Activated CD8-positive, alpha-beta memory T cell treated with anti-CD3 and anti-CD28 coated beads, Interleukin-2, amount 50 U/mL, for 24 hours (primary cell): Measurements from ENCODE around the gene DKK2.

Source experiments
- DNase-seq: peaks from one replicate; pipeline ENCODE4 v3.0.0-alpha.2; 2020; ENCODE audit errors: extremely low read depth

DKK2 gene

DNA sequence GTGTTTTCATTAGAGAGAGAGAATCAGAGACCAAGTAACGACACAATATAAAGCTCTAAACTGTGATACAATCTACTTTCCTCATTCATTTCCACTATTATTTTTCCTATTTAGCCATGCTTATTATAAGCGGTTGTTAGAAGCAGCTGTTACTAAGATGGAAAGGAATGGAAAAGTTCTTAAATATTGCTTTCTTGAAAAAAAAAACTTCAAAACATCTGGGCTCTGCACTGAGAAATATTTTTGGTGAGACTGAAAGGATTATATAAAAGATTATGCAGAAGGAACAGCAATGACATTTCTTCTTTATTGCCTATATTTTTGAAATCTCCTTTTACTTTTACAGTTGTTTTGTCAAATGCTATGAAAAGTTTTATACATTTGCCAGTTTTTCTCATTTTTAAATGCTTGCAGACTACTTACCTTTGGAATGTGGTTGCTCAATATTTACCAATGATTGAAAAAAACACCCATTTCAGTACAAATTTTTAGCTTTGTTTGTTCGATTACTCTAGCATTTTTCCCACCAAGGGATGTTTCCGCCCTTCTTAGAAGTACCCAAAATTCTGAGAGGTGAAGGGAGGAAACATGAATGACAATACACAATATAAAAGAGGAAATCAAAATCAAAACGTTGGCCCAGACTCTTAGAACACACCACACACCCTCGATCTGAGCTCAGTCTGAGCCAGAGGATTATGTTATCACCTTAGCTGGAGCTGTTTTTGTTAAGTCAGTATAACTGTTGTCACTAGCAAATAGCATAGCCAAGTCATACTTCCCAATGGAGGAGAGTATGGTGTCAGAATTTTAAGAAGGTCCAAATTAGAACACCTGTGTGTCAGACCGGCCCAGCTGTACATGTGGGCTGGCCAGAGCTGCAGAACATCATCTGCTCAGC, 18.4 kb downstream of the DKK2 start:
- no peak for DNase-seq

DNA sequence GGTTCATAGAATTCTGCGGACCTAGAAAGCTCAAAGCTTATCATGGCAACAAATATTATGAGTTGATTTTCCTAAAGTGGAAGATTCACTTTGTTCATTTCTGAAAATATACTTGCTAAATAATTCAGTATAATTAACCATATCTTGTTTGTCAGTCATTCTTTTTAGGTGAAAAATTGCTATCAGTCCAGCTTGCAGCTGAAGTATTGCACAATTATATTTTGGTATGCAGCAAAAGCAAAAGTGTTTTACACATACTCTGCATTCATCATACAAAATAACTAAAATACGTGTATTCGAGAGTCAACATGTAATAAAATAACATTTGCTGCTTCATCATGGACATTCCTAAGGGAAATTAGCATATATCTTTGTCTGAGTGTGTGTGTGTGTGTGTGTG, 24.8 kb downstream of the DKK2 start:
- no peak for DNase-seq

GRCh38 chr4:107009196-107009968, 26.7 kb downstream of the DKK2 start:
- no peak for DNase-seq

GRCh38 chr4:107008115-107008514, 28.0 kb downstream of the DKK2 start:
- no peak for DNase-seq

DNA sequence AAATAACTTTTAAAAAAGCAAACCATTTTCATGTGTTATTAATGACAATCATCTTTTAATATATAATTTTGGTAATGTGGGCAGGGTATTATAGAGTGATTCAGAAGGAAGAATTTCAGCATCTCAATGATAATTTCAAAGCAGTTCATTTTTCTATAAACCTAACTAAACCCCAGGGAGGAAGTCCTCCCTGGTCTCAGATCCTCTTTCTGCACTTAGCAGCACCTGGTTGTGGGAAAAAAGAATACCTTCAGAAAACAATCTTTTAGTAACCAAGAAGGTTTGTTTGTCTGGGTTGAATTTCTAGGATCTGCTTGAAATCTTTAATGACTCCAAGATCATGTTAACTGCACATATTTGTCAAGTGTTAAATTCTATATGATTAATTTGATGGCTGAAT, 29.9 kb downstream of the DKK2 start:
- no peak for DNase-seq

DNA sequence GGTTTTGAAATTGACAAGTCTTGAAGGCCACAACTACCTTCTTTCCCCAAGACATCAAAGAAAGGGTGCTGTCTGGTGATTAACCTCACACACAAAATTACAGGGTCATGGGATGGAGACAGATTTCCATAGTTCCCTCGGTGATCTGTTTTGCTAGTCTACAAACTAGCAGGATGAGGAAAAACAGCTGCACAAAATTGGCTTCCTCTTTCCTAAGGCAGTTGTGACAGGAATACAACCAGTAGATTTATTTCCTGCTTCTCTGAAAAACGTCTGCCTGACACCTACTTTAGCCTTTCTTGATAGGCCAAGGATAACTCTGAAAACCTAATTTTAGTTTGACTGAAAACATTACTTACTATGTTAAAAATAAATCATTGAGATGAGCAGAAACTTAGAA, 39.6 kb downstream of the DKK2 start:
- no peak for DNase-seq

GRCh38 chr4:106993827-106994226, 42.3 kb downstream of the DKK2 start:
- no peak for DNase-seq

- DNase-seq: no peak
These were observed 48.8 kb downstream of the DKK2 start for GRCh38 chr4:106987311-106987710.

DNA sequence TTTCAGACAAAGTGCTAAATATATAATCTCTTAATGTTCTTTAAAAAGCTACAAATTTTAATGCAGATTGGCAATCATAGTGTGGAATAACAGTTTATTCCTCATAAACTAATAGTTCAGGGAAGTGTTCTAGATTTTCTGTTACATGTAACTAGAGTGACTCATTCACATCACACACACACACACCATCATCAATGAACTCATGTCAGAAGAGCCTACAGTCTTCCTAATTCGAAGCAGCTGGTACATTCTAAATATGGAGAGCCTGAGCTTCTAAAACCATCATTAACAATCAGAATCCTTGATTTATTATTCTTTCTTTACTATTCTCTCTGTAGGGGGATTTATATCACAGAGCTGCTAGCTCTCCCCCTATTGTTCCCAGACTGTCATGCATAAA, 49.6 kb downstream of the DKK2 start:
- no peak for DNase-seq

GRCh38 chr4:106985830-106986229, 50.3 kb downstream of the DKK2 start:
- no peak for DNase-seq

- DNase-seq: no peak
These were observed 53.4 kb downstream of the DKK2 start for GRCh38 chr4:106982711-106983211.

GRCh38 chr4:106981431-106981830, 54.7 kb downstream of the DKK2 start:
- DNase-seq: no peak

DNA sequence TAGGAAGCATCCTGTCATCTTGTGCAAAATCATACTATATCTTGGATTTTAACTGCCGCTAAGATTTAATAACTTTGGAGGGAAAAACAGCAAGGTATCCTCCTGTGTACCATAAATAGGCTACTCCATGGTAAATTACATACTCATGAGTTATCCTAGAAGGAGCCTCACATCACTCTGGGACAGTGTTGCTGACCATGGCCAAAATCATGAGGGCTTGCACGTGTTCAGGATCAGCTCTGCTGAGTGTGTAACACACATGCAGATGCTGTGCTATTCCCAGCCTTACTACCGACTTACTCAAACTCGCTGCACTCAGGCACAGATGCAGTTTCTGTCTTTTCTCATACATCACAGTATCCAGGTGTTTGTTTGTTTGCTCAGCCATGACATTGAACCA, 56.6 kb downstream of the DKK2 start:
- DNase-seq: no peak

- no peak for DNase-seq
These were observed 57.9 kb downstream of the DKK2 start for GRCh38 chr4:106978046-106978774.

DNA sequence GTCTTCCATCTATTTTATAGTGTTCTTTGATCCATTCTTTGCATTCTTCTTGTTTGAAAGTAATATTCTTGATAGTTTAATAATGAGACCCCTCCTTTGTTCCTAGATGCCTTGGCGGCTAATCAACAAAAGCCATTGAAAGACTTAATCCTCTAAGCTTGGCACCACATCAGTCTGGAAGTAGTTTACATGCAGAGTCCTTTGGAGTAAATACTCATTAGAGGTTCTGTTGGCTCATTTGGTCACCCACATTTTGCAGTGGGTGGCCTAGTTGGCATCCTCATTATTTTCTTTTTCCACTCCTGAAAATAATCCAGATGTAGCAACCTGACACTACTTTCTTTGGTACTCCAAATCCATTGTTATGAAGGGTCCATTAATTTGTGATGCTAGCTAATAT, 64.5 kb downstream of the DKK2 start:
- DNase-seq: no peak

- DNase-seq: no peak
These were observed 68.2 kb downstream of the DKK2 start for GRCh38 chr4:106967892-106968291.

DNA sequence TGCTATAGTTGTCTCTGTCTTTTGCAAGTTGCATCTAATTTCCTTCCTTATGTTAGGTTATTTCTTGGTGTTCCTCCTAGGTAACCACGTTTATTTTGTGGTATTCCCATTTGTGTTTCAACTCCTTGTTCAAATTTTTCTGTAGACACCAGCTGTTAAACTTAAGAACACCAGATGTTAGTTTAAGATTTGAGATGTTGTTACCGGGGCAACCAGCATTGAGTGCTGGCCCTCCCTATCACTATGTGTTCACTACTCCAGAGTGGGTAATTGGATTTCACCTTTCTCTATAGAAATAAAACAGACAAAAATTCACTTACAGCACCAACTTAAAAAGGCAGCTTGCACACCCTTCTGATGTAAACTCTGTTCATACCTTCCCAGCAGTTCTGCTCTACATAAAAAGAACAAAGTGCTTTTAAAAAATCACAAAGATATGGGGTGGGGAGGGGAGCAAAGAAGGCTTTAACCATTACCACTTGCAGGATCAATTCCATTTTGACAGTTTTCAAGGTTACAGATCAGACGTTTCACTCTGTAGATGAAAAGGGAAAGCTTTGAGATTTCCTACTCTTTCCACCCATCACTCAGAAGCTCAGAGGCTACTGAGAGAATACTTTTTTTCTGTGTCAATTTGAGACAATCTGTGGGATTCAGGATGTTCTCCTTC, 82.9 kb downstream of the DKK2 start:
- no peak for DNase-seq

GRCh38 chr4:106951891-106952290, 84.2 kb downstream of the DKK2 start:
- DNase-seq: no peak

DNA sequence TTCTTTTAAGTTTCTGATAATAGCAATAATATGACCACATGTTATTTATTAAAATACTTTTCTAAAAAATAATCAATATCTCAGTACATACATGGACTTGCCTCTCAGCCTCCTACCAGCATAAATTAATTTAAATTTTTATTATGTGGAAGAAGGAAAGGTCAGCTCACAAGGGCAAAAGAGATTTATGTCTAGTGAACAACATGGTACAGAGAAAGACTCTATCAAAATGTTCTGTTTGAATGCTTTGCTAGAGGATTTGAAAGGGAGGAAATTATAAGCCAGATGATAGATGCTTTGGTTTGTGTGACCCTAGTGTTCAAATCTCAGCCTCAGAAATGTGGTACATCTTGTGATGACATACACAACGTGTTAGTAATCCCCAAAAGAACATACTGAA, 94.3 kb downstream of the DKK2 start:
- no peak for DNase-seq

DNA sequence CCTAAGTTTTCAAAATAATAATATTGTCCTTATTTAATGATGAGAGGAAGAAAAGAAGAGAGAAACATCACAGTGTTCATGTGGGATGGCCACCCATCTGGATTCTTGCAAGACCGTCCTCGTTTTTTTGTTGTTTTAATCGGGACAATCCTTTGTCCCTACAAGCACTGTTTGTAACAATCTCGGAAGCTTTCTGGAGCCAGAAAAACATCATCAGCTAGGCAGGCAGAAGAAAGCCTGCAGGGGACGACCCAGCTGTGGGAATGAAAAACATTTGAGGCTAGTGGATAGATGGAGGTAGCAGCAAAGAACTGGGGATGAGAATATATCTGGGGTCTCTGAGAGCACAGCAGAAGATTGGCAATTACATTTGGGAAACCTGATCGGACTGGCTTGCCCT, 105.6 kb downstream of the DKK2 start:
- no peak for DNase-seq

- no peak for DNase-seq
These were observed 106.9 kb downstream of the DKK2 start for GRCh38 chr4:106929248-106929647.

DNA sequence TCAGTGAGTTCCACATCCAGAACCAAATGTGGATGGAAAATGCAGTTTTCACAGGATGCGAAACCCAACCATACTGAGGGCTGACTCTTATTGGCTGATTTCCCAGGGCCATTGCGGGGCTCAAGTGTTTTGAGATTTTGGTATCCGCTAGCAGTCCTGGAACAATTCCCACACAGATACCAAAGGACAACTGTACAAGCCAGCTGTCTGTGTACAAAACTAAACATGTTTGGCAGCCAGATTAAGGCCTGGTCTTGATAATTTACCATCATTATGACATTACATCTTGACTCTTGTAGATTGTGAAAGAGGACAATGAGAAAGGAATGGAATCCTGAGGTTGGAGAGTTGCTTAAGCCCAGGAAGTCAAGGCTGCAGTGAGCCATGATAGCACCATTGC, 121.9 kb downstream of the DKK2 start:
- DNase-seq: no peak
